ENCODE measurements around the gene RCOR2. TPM values are rescaled to one million over a fixed set of nuclear protein-coding genes. Genes with fewer than 3 reads are reported as not detected.
A peak's percentile ranks its signal among the peaks of the same experiment; 100 is the strongest.

RCOR2 gene
- total RNA-seq, 1 experiment from 2014 or later = 3.4 TPM

DNA sequence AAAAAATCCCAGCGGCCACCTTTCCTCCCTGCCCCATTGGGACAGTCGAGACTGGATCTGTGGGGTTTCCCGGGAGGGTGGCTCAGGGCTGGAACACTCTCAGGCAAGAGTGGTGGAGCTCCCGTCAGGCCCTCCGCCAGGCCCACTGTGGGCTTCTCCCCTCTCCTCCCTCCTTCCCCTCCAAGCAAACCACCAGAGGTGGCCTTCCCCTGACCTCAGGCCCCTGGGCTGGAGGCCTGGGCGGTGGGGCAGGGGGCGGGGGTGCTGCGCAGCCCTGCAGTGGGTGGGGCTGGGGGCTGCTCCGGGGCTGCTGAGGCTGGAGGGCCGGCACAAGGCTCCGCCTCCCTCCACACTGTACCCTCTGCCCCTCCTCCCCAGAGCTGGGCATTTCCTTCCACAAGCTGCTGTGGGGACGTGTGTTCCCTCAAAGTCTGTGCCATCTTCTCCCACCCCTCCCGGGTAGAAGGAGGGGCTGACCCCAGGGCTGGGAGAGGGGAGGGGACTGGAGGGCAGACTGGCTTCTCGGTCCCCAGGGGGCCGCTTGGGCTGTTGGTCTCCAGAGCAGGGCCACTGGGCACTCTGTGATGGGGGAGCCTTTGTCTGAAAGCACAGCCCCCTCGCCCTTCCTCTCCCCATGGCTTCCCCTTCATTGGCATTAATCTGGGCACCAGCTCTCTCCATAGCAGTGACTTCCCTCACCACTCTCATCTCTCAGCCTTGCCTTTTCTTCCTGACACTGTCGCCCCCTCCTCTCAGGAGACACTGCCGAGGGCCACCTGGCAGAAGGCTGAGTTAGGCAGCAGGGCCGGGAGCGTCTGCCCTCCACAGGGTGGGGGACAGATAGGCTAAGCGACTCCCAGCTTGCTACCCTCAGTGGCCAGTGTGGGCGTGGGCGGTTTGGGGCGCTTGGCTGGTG, 7.1 kb downstream of the RCOR2 start:
- TF ChIP-seq EZH2 (IDR thresholded peaks at IDR 0.05; ENCODE audit: low read depth) = no peak
- DNase-seq = no peak
- no peak overlapping the region for H3K4me3 ChIP-seq
- no peak overlapping the region for H2AFZ ChIP-seq
- no peak overlapping the region for H3K27ac ChIP-seq
- H3K36me3 ChIP-seq (ENCODE audit: low read depth) = peaks cover 7% of the 10 kb centered on the region; the same call in 1 of the 2 replicates
- no peaks in the 10 kb centered on the region for H3K27me3 ChIP-seq (ENCODE audit: insufficient read depth, low read depth)
- H3K9me2 ChIP-seq (ENCODE audit: insufficient read depth) = no peaks in the 10 kb centered on the region
- H3K4me1 ChIP-seq (replicated peaks; ENCODE audit: insufficient read depth) = no peaks in the 10 kb centered on the region
- H3F3A ChIP-seq (ENCODE audit: insufficient read depth, low read depth) = peaks cover 33% of the 10 kb centered on the region
- H3K4me2 ChIP-seq = no peak overlapping the region
- CTCF ChIA-PET = interaction anchor here (0.7 kb wide), 2 partner anchors 36 to 131 kb away, joined by 4 to 11 read pairs; no protein-coding TSS in a partner anchor
- H4K20me1 ChIP-seq (ENCODE audit: insufficient read depth) = peaks cover 12% of the 10 kb centered on the region; the same call in 1 of the 2 replicates
- no TSS peak for BruUV-seq (replicated peaks)
- no peaks in the 10 kb centered on the region for H3K9me3 ChIP-seq (ENCODE audit: insufficient read depth, low read depth)
- POLR2A ChIA-PET (ENCODE audit: unreplicated experiment) = no interaction called here
- H3K79me2 ChIP-seq (ENCODE audit: low read depth) = no peaks in the 10 kb centered on the region
- intact Hi-C loops (cut with micrococcal nuclease; ENCODE audit: unreplicated experiment) = no loop called here

DNA sequence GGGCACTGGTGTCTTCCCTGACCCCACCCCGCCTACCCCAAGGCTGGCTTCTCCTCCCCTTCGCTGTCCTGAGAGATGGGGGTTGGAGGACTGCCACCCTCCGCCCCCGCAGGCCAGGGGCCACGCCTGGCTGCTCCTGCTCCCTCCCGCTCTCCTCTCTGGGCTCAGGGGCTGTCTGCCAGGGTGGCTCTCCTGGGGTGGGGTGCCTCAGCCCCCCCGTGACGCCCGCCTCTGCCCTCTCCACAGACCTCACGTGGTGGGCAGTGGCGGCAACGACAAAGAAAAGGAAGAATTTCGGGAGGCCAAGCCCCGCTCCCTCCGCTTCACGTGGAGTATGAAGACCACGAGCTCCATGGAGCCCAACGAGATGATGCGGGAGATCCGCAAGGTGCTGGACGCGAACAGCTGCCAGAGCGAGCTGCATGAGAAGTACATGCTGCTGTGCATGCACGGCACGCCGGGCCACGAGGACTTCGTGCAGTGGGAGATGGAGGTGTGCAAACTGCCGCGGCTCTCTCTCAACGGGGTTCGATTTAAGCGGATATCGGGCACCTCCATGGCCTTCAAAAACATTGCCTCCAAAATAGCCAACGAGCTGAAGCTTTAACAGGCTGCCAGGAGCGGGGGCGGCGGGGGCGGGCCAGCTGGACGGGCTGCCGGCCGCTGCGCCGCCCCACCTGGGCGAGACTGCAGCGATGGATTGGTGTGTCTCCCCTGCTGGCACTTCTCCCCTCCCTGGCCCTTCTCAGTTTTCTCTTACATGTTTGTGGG, 8.1 kb downstream of the RCOR2 start:
- DNase-seq = no peak
- peaks cover 7% of the 10 kb centered on the region; the same call in 1 of the 2 replicates for H3K36me3 ChIP-seq (ENCODE audit: low read depth)
- intact Hi-C loops (cut with micrococcal nuclease; ENCODE audit: unreplicated experiment) = no loop called here
- TF ChIP-seq, protein P1, sequence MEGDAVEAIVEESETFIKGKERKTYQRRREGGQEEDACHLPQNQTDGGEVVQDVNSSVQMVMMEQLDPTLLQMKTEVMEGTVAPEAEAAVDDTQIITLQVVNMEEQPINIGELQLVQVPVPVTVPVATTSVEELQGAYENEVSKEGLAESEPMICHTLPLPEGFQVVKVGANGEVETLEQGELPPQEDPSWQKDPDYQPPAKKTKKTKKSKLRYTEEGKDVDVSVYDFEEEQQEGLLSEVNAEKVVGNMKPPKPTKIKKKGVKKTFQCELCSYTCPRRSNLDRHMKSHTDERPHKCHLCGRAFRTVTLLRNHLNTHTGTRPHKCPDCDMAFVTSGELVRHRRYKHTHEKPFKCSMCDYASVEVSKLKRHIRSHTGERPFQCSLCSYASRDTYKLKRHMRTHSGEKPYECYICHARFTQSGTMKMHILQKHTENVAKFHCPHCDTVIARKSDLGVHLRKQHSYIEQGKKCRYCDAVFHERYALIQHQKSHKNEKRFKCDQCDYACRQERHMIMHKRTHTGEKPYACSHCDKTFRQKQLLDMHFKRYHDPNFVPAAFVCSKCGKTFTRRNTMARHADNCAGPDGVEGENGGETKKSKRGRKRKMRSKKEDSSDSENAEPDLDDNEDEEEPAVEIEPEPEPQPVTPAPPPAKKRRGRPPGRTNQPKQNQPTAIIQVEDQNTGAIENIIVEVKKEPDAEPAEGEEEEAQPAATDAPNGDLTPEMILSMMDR (conservative IDR thresholded peaks at IDR 0.05) = no peak
- no peak for TF ChIP-seq EZH2 (IDR thresholded peaks at IDR 0.05; ENCODE audit: low read depth)
- no peak overlapping the region for H2AFZ ChIP-seq
- ChIA-PET POLR2A (ENCODE audit: unreplicated experiment) (no interaction called here), CTCF (interaction anchor here (0.6 kb wide), 1 partner anchor 37 kb away, joined by 4 read pairs; no protein-coding TSS in a partner anchor)
- H3K4me1 ChIP-seq (replicated peaks; ENCODE audit: insufficient read depth) = no peaks in the 10 kb centered on the region
- H3K4me3 ChIP-seq = no peak overlapping the region
- TSS peak; percentile 8 for BruUV-seq (replicated peaks)
- no peak overlapping the region for H3K27ac ChIP-seq
- no peaks in the 10 kb centered on the region for H3K79me2 ChIP-seq (ENCODE audit: low read depth)
- H3K4me2 ChIP-seq = no peak overlapping the region
- no peaks in the 10 kb centered on the region for H3K9me3 ChIP-seq (ENCODE audit: insufficient read depth, low read depth)
- H4K20me1 ChIP-seq (ENCODE audit: insufficient read depth) = peaks cover 12% of the 10 kb centered on the region; the same call in 1 of the 2 replicates
- no peaks in the 10 kb centered on the region for H3K27me3 ChIP-seq (ENCODE audit: insufficient read depth, low read depth)
- H3K9me2 ChIP-seq (ENCODE audit: insufficient read depth) = no peaks in the 10 kb centered on the region
- peaks cover 28% of the 10 kb centered on the region for H3F3A ChIP-seq (ENCODE audit: insufficient read depth, low read depth)

DNA sequence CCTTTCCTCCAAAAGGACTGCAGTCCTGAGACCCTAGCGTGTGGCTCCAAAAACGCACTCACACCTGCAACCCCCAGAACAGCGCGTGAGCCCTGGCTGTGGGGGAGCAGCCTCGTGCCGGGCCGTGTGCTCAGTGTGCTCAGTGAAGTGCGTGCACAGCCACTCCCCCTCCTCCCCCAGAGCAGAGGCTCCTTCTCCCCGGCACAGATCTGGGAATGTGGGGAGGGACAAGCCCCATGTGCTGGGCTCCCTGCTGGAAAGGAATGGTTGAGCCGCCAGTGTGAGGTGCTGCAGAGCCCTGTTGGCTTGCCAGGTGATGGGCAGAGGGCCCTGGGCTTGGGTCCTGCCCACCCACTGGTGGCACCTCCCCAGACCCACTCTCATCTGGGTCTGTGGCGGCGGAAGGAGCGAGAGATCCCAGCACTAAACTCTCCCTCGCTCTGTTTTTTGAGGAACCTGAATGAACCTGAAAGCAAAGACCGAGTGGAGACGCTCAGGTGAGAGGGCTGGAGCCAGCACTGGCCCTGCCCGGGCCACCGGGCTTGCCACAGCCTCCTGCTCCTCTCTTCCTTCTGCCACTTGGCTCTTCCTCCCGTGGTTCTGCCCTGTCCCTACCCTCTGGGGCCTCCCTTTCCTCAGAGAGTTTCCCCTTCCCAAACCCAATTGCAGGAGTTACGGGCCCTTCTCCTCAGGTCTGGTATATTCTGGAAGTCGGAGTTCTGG, 9.0 kb downstream of the RCOR2 start:
- no peaks in the 10 kb centered on the region for H3K27me3 ChIP-seq (ENCODE audit: insufficient read depth, low read depth)
- peaks cover 25% of the 10 kb centered on the region; the same call in 1 of the 2 replicates for H3F3A ChIP-seq (ENCODE audit: insufficient read depth, low read depth)
- H3K4me2 ChIP-seq = no peak overlapping the region
- ChIA-PET CTCF (no interaction called here), POLR2A (ENCODE audit: unreplicated experiment) (no interaction called here)
- H3K4me1 ChIP-seq (replicated peaks; ENCODE audit: insufficient read depth) = no peaks in the 10 kb centered on the region
- no peak overlapping the region for H3K4me3 ChIP-seq
- H3K9me2 ChIP-seq (ENCODE audit: insufficient read depth) = no peaks in the 10 kb centered on the region
- H2AFZ ChIP-seq = no peak overlapping the region
- H3K9me3 ChIP-seq (ENCODE audit: insufficient read depth, low read depth) = no peaks in the 10 kb centered on the region
- TF ChIP-seq, protein P1 (conservative IDR thresholded peaks at IDR 0.05) = no peak
- TF ChIP-seq EZH2 (IDR thresholded peaks at IDR 0.05; ENCODE audit: low read depth) = no peak
- H4K20me1 ChIP-seq (ENCODE audit: insufficient read depth) = peaks cover 12% of the 10 kb centered on the region; the same call in 1 of the 2 replicates
- H3K36me3 ChIP-seq (ENCODE audit: low read depth) = peaks cover 7% of the 10 kb centered on the region; the same call in 1 of the 2 replicates
- no peak overlapping the region for H3K27ac ChIP-seq
- H3K79me2 ChIP-seq (ENCODE audit: low read depth) = no peaks in the 10 kb centered on the region
- intact Hi-C loops (cut with micrococcal nuclease; ENCODE audit: unreplicated experiment) = no loop called here
- BruUV-seq (replicated peaks) = no TSS peak
- DNase-seq = no peak
